ENCODE results near the gene SMIM24. TPM values are rescaled to one million over a fixed set of nuclear protein-coding genes. Genes with fewer than 3 reads are reported as not detected.

The SMIM24 gene
- total and polyA plus RNA-seq, 4 experiments from 2014 or later, result not detected

DNA sequence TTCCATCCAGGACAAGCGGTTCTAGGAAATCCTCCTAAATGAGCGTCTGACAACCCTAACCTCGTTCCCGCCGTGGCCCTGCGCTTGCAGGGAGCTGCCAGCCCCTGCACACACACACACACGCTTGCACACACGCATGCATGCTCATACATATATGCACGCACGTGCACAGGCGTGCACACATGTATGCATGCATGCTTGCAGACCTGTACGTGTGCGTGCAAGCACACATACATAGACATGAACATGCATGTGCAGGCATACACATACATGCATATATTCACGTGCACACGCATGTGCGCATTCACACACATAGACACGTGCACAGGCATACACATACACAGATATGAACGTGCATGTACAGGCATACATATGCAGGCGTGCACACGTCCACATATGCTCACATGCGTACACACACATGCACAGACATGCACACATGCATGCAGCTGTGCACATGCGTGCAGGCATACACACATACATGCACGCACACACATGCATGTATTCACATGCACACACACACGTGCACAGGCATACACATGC lies 35.6 kb downstream of the SMIM24 start:
- Histone ChIP-seq H3K27me3 (ENCODE audit: insufficient read depth, low read length) (no peaks in the 10 kb centered on the region), H3K4me3 (ENCODE audit: low read length in 2 of 2) (no peak overlapping the region), H3K4me1 (ENCODE audit: insufficient read depth, low read length) (no peaks in the 10 kb centered on the region), H3K27ac (ENCODE audit: low read depth, low read length) (no peak overlapping the region), H3K36me3 (ENCODE audit: insufficient read depth, low read length) (no peaks in the 10 kb centered on the region), H3K9me3 (ENCODE audit: control insufficient read depth in 1 of 2, low read length in 2 of 2) (no peaks in the 10 kb centered on the region)
- H3K4me3 Mint-ChIP-seq, result no peak overlapping the region
- DNase-seq, result no peak
- H3K4me1 Mint-ChIP-seq, result peaks cover 0 to 8% (median 4%) of the 10 kb centered on the region in 4 donors
- intact Hi-C loops (cut with micrococcal nuclease), result no loop called here
- no peak overlapping the region for H3K27ac Mint-ChIP-seq
- H3K27me3 Mint-ChIP-seq, result no peaks in the 10 kb centered on the region
- H3K36me3 Mint-ChIP-seq, result peaks cover 3 to 5% of the 10 kb centered on the region in 2 donors
- CTCF ChIA-PET (ENCODE audit: partially characterized antibody), result interaction anchor here (1.0 kb wide), 1 partner anchor 15 kb away, joined by 4 read pairs; no protein-coding TSS in a partner anchor
- no peaks in the 10 kb centered on the region for H3K9me3 Mint-ChIP-seq
- POLR2A ChIA-PET (ENCODE audit: partially characterized antibody), result no interaction called here

DNA sequence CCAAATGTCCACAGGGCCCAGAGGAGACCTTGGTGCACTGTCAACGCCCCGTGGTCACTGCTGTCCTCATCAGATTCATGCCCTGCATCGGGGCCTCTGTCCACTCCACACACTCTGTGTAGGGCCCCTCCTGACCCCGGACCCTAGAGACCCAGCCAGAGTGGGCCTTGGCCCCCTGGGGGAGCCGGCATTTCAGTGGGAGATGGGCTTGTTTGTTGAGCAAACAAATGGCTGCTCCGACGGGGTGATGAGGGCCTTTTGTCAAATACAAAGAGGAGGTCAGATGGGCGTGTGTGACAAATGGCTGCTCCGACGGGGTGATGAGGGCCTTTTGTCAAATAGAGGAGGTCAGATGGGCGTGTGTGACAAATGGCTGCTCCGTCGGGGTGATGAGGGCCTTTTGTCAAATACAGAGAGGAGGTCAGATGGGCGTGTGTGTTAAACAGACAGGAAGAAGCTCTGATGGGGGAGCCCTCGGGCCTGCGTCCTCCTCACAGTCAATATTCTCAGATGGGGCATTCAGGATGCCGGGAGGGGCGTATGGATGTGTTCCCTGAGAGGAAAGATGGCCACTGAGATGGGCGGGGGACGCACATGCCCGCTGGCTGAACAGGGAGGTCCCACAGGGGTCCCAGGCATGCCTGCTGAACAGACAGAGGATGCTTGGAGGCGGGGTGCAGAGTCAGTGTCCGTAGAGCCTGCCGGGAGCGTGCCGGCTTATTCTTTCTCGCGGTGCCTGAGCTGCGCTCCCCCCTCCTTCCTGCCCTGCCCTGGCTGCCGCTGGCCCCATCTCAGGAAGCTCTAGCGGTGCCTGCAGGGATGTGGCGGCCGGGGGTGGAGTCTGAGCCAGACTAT lies 36.3 kb downstream of the SMIM24 start:
- no peaks in the 10 kb centered on the region for H3K9me3 Mint-ChIP-seq
- intact Hi-C loops (cut with micrococcal nuclease), result no loop called here
- peak overlapping the region in 1 of 7 donors; percentile 3 for H3K27ac Mint-ChIP-seq
- peaks cover 3 to 5% of the 10 kb centered on the region in 2 donors for H3K36me3 Mint-ChIP-seq
- no peak for DNase-seq
- CTCF ChIA-PET (ENCODE audit: partially characterized antibody), result interaction anchor here (0.7 kb wide), 1 partner anchor 257 kb away, joined by 3 read pairs; no protein-coding TSS in a partner anchor
- Histone ChIP-seq H3K9me3 (ENCODE audit: control insufficient read depth in 1 of 2, low read length in 2 of 2) (no peaks in the 10 kb centered on the region), H3K27me3 (ENCODE audit: insufficient read depth, low read length) (no peaks in the 10 kb centered on the region), H3K4me1 (ENCODE audit: insufficient read depth, low read length) (no peaks in the 10 kb centered on the region), H3K4me3 (ENCODE audit: low read length in 2 of 2) (no peak overlapping the region), H3K36me3 (ENCODE audit: insufficient read depth, low read length) (no peaks in the 10 kb centered on the region), H3K27ac (ENCODE audit: low read depth, low read length) (no peak overlapping the region)
- H3K4me3 Mint-ChIP-seq, result no peak overlapping the region
- no peaks in the 10 kb centered on the region for H3K27me3 Mint-ChIP-seq
- H3K4me1 Mint-ChIP-seq, result peaks cover 0 to 8% (median 4%) of the 10 kb centered on the region in 4 donors
- POLR2A ChIA-PET (ENCODE audit: partially characterized antibody), result no interaction called here

- Histone ChIP-seq H3K27ac (ENCODE audit: low read depth, low read length) (no peak overlapping the region), H3K4me3 (ENCODE audit: low read length in 2 of 2) (no peak overlapping the region), H3K4me1 (ENCODE audit: insufficient read depth, low read length) (no peaks in the 10 kb centered on the region), H3K36me3 (ENCODE audit: insufficient read depth, low read length) (no peaks in the 10 kb centered on the region), H3K9me3 (ENCODE audit: control insufficient read depth in 1 of 2, low read length in 2 of 2) (no peaks in the 10 kb centered on the region), H3K27me3 (ENCODE audit: insufficient read depth, low read length) (no peaks in the 10 kb centered on the region)
- Mint-ChIP-seq H3K4me1 (peaks cover 0 to 8% (median 4%) of the 10 kb centered on the region in 4 donors), H3K4me3 (no peak overlapping the region), H3K36me3 (peaks cover 5% of the 10 kb centered on the region in 2 donors), H3K27me3 (no peaks in the 10 kb centered on the region), H3K9me3 (no peaks in the 10 kb centered on the region), H3K27ac (peak overlapping the region in 1 of 7 donors; percentile 13)
- CTCF ChIA-PET (ENCODE audit: partially characterized antibody), result interaction anchor here (2.1 kb wide), 1 partner anchor 14 kb away, joined by 12 read pairs; no protein-coding TSS in a partner anchor
- DNase-seq, result no peak
- POLR2A ChIA-PET (ENCODE audit: partially characterized antibody), result no interaction called here
- intact Hi-C loops (cut with micrococcal nuclease), result no loop called here
Measured at GRCh38 chr19:3442487-3443071, 37.7 kb downstream of the SMIM24 start.

DNA sequence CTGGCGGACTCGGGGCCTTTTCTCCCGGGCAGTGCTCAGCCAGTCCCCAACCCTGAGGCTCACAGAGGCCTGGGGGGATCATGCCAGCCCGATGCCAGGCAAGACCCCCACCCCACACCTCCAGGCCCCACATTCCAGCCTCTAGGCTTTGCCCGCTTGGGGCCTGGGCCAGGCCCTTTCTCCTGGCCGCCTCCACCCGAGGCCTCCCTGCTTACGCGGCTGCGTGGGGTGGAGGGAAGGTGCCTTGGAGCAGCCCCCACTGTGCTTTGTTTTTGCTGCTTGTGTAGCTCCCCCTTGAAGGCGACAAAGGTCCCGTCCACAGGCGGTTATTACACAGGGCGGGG lies 38.4 kb downstream of the SMIM24 start:
- CTCF ChIA-PET (ENCODE audit: partially characterized antibody), result interaction anchor here (1.6 to 2.1 kb wide), 3 partner anchors 11 to 115 kb away, joined by 4 to 12 read pairs (median 8); no protein-coding TSS in a partner anchor
- Histone ChIP-seq H3K4me3 (ENCODE audit: low read length in 2 of 2) (no peak overlapping the region), H3K4me1 (ENCODE audit: insufficient read depth, low read length) (no peaks in the 10 kb centered on the region), H3K36me3 (ENCODE audit: insufficient read depth, low read length) (no peaks in the 10 kb centered on the region), H3K27me3 (ENCODE audit: insufficient read depth, low read length) (no peaks in the 10 kb centered on the region), H3K9me3 (ENCODE audit: control insufficient read depth in 1 of 2, low read length in 2 of 2) (no peaks in the 10 kb centered on the region), H3K27ac (ENCODE audit: low read depth, low read length) (no peak overlapping the region)
- POLR2A ChIA-PET (ENCODE audit: partially characterized antibody), result no interaction called here
- Mint-ChIP-seq H3K27ac (no peak overlapping the region), H3K4me1 (peaks cover 0 to 8% (median 4%) of the 10 kb centered on the region in 4 donors), H3K4me3 (no peak overlapping the region), H3K9me3 (no peaks in the 10 kb centered on the region), H3K27me3 (no peaks in the 10 kb centered on the region), H3K36me3 (peaks cover 5% of the 10 kb centered on the region in 2 donors)
- intact Hi-C loops (cut with micrococcal nuclease), result no loop called here
- no peak for DNase-seq

DNA sequence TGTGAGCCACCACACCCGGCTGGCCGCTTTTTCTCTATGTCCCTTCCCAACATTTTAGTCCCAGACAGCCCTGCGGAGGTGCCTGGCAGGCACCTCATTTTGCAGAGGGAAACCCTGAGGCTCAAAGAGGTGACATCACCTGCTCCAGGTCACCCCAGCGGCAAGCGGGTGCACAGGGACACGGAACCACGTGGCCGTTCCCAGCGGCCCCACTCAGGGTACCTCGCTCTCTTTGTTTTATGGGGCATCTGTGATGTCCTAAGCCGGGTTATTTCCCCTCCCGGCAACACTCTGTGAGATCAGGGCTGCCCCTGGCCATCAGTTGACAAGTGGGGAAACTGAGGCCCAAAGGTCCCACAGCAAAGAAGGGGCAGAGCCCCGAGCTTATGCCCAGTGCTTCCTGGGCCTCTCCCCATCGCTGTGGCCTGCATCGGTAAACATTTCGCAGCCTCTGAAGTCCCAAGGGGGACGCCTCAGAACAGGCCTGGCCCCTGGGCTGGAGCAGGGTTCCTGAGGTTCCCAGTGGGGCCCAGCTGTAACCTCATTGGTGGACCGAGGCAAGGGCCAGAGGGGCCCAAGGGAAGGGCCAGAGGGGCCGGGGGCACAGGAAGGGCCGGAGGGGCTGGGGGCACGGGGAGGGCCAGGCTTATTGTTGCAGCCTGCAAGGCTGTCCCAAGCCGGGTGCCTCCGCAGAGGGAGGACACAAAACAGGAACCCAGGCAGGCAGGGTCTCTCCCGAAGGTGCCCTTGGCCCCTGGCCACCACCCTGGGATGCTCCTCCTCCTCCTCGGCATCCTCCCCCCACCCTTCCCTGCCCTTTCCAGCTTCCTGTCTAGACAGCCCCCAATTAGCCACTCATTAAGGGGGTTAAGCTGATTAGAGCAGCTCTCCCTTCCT lies 39.0 kb downstream of the SMIM24 start:
- H3K27ac Mint-ChIP-seq, result no peak overlapping the region
- Histone ChIP-seq H3K36me3 (ENCODE audit: insufficient read depth, low read length) (no peaks in the 10 kb centered on the region), H3K9me3 (ENCODE audit: control insufficient read depth in 1 of 2, low read length in 2 of 2) (no peaks in the 10 kb centered on the region), H3K4me1 (ENCODE audit: insufficient read depth, low read length) (no peaks in the 10 kb centered on the region), H3K27ac (ENCODE audit: low read depth, low read length) (no peak overlapping the region), H3K27me3 (ENCODE audit: insufficient read depth, low read length) (no peaks in the 10 kb centered on the region), H3K4me3 (ENCODE audit: low read length in 2 of 2) (no peak overlapping the region)
- no peaks in the 10 kb centered on the region for H3K9me3 Mint-ChIP-seq
- intact Hi-C loops (cut with micrococcal nuclease), result no loop called here
- H3K27me3 Mint-ChIP-seq, result no peaks in the 10 kb centered on the region
- DNase-seq, result no peak
- peaks cover 0 to 8% (median 4%) of the 10 kb centered on the region in 4 donors for H3K4me1 Mint-ChIP-seq
- H3K36me3 Mint-ChIP-seq, result peaks cover 5% of the 10 kb centered on the region in 2 donors
- no peak overlapping the region for H3K4me3 Mint-ChIP-seq
- ChIA-PET POLR2A (ENCODE audit: partially characterized antibody) (no interaction called here), CTCF (ENCODE audit: partially characterized antibody) (interaction anchor here (1.4 to 2.1 kb wide), 4 partner anchors 10 to 115 kb away, joined by 4 to 12 read pairs (median 7); no protein-coding TSS in a partner anchor)

GRCh38 chr19:3440082-3440481 lies 40.2 kb downstream of the SMIM24 start:
- H3K36me3 Mint-ChIP-seq, result peaks cover 0 to 9% of the 10 kb centered on the region in 2 donors

More at GRCh38 chr19:3440082-3440481, 40.2 kb downstream of the SMIM24 start:
- H3K27me3 ChIP-seq (ENCODE audit: insufficient read depth, low read length), result no peaks in the 10 kb centered on the region
- POLR2A ChIA-PET (ENCODE audit: partially characterized antibody), result no interaction called here
- intact Hi-C loops (cut with micrococcal nuclease), result no loop called here
- H3K9me3 ChIP-seq (ENCODE audit: control insufficient read depth in 1 of 2, low read length in 2 of 2), result no peaks in the 10 kb centered on the region
- DNase-seq, result peak; percentile 47 to 58 (median 48)
- Mint-ChIP-seq H3K9me3 (no peaks in the 10 kb centered on the region), H3K4me1 (peaks cover 1 to 17% (median 8%) of the 10 kb centered on the region in 4 donors), H3K27me3 (no peaks in the 10 kb centered on the region), H3K27ac (peak overlapping the region in 2 of 7 donors; percentile 12 to 62), H3K4me3 (peak overlapping the region in 1 of 8 donors; percentile 30)
- H3K4me3 ChIP-seq (ENCODE audit: low read length in 2 of 2), result no peak overlapping the region
- CTCF ChIA-PET (ENCODE audit: partially characterized antibody), result interaction anchor here (0.7 to 1.7 kb wide), 5 partner anchors 9 to 373 kb away, joined by 3 to 6 read pairs (median 4); no protein-coding TSS in a partner anchor
- peaks cover 5% of the 10 kb centered on the region for H3K4me1 ChIP-seq (ENCODE audit: insufficient read depth, low read length)
- no peak overlapping the region for H3K27ac ChIP-seq (ENCODE audit: low read depth, low read length)
- no peaks in the 10 kb centered on the region for H3K36me3 ChIP-seq (ENCODE audit: insufficient read depth, low read length)
